Fibroblast of skin of left biceps (primary cell): ENCODE measurements around the gene EFNA5.
"Not testable (repeated sequence)": the region's sequence is repeated elsewhere in the genome, so short reads cannot be mapped to it uniquely, and the experiment has no call there.

Experiments used
- DNase-seq, 2 experiments: peaks; one replicate each; pipeline ENCODE4 v3.0.0-alpha.2; 2013; ENCODE audit warnings: low read depth in 2 of 2

The EFNA5 gene

GRCh38 chr5:107517185-107518033, 153.3 kb downstream of the EFNA5 start:
- no peak for DNase-seq

DNA sequence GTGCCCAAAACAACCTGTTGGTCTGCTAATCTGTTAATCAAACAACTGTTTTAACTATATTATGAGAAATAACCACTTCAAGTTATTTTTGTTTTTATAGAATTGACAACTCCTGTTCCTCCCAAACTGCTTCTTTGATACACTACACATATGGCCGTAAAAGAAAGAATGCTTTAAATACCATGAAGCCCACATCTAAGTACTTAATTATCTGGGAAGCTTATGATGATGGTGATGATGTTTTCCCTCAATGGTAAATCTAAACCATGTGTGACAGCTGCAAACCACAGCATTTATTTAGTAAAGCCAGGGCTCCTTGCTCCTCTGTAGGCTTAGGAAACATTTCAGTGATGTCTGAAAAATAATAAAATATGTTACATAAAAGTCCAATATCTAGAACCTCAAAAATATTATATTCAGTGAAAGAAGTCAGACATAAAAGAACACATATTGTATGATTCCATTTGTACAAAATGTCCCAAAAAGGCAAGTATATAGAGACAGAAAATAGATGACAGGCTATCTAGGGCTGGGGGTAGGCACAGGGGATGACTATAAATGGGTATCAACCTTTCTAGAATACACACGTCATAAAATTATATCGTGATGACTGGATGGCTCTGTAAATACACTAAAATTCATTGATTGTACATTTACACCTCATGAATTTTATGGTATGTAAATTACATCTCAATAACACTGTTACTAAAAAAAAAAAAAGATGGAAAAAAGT, 154.1 kb downstream of the EFNA5 start:
- DNase-seq, result peak; percentile 64 to 70

DNA sequence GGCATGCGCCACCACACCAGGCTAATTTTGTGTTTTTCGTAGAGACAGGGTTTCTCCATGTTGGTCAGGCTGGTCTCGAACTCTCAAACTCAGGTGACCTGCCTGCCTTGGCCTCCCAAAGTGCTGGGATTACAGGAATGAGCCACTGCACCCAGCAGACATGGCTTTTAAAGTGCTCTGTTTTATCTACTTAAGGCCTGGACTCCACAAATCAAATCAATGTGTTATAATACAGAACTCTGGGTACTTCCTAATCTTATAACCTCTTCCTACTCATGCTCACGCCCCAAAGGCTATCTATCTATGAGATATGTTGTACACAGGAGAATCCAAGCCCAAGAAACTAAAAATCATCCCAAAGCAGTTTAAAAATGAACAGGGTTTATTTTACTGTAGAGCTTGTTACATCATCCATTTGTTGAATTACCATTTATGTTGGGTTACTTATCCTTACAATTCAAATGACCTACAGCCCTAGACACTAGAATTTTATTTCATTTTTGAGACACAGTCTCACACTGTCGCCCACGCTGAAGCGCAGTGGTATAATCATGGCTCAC, 155.1 kb downstream of the EFNA5 start:
- DNase-seq, result no peak

DNA sequence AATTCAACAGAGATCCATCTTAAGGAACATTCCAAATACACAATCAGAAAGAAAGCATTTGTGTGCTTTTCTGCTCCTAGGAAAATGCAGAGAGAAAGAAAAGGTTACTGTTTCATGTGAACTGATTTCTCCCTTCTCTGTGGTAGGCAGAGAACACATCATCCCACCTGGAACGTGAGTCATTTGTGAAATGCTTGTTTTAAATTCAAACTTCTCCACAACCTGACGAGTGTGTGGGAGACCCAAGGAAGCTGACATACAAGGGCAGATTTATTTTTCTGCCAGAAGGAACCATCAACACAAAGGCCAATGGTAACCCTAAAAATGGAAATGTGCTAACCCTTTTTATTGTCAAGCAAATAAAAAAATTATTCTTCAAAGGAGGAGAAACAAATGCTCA, 156.4 kb downstream of the EFNA5 start:
- DNase-seq, result no peak

GRCh38 chr5:107513337-107514085, 157.2 kb downstream of the EFNA5 start:
- no peak for DNase-seq

GRCh38 chr5:107512029-107512428, 158.7 kb downstream of the EFNA5 start:
- DNase-seq, result no peak

GRCh38 chr5:107510125-107510524, 160.6 kb downstream of the EFNA5 start:
- DNase-seq, result no peak

DNA sequence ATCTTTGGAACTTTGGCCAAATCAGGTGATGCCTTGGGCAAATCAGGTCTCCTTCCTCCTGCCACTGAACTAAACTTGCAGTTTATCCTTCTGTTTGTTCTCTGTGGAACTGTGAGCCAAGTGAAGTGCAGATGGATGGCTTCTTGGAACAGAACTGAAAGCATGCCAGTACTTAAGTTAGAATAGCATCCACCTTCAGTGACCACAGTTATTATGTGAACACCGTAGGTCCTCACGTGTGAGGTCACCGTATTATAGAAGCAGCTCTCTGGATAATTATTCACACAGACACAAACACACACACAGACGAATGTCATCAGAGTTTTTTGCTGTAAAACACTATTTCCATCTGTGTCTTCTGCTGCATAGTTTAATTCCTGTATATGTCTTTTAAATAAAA, 162.6 kb downstream of the EFNA5 start:
- no peak for DNase-seq

DNA sequence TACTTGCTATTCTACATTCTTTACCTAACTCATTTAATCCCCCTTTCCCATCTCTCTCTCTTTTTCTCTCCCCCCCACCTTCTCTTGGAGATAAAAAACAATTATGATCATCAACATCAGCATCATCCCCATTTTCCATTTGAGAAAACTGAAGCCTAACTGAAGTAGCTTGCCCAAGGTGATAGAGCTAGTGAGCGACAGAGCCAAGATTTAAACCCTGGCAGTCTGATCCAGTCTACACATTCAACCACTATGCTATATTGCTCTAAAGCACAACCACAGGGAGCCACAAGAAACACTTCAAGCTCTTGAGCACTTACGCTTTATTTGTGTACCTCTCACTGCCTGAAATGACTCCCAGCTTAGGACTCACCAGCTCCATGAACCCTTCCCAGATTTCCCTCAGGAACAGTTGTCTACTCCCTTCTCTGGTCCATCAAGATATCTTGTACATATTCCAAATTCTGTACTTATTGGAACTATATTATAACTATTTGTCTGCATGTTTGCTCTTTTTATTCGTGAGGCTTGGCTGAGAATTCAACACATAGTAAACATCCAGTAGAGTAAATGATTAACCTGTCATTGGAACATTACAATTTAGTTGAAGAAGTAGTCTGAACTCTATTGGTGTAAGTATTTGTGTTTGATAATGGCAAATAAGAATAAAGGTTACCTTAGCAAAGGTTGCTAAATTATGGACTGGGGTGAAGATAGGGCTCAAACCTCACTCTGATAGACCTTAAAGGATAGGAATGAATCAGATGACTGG, 164.8 kb downstream of the EFNA5 start:
- DNase-seq, result no peak

- DNase-seq, result no peak
Observed at GRCh38 chr5:107504424-107504823, 166.3 kb downstream of the EFNA5 start.

GRCh38 chr5:107502676-107503060, 168.1 kb downstream of the EFNA5 start:
- no peak for DNase-seq

- DNase-seq, result peak; percentile 5 to 6
Observed at GRCh38 chr5:107501965-107502675, 168.6 kb downstream of the EFNA5 start.

GRCh38 chr5:107500840-107501239, 169.9 kb downstream of the EFNA5 start:
- DNase-seq, result no peak

- no peak for DNase-seq
Observed at GRCh38 chr5:107500347-107500746, 170.4 kb downstream of the EFNA5 start.

DNA sequence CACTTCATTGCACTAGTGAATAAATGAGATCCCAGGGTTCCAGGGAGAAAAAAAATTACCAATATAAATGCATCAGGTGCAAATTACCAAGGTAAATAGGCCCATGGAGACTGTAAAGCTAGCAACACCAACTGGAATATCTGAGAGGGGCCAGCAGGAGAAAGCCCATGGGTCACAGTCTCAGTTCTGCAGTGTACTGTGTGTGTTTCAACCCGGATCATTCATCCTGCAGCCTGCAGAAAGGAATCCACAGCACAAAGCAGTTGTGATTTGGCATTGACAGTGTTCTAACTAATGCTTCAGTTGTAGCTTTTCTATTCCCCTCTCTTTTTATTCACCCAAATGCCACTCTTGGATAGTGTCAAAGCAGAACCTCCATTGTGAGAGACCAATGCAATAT, 171.0 kb downstream of the EFNA5 start:
- no peak for DNase-seq

GRCh38 chr5:107499237-107499636, 171.5 kb downstream of the EFNA5 start:
- no peak for DNase-seq

- DNase-seq, result no peak
Observed at GRCh38 chr5:107496466-107496865, 174.3 kb downstream of the EFNA5 start.

GRCh38 chr5:107494129-107494528, 176.6 kb downstream of the EFNA5 start:
- DNase-seq, result not testable (repeated sequence)

- DNase-seq, result no peak
Observed at GRCh38 chr5:107487056-107487542, 183.6 kb downstream of the EFNA5 start.

GRCh38 chr5:107486489-107486888, 184.2 kb downstream of the EFNA5 start:
- no peak for DNase-seq
